GM19395 (cell line): ENCODE results near the gene KLHL40.

Experiments
- ATAC-seq: cut with Tn5 transposase; IDR thresholded peaks from one replicate; pipeline ENCODE4 v1.9.1; 2021; ENCODE audit warnings: mild to moderate bottlenecking, moderate library complexity; ENCODE audit not compliant: unreplicated experiment

Gene KLHL40

DNA sequence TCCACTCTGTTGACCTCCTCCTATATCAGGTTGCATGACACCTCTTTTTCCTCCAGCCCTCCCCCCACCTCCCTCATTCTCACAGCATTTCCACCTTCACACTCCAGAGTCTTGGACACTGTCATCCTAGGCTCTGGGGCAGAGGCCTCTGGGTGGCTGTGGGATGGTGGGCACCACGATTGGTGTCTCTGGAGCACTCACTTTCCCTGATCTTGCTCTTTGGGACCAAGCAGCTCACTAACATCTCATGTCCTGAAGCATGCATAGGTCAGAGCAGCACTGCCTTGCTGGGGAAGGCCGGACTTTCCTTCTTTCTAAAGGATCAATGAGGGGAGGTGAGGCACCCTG, 16.9 kb upstream of the KLHL40 start:
- no peak for ATAC-seq

DNA sequence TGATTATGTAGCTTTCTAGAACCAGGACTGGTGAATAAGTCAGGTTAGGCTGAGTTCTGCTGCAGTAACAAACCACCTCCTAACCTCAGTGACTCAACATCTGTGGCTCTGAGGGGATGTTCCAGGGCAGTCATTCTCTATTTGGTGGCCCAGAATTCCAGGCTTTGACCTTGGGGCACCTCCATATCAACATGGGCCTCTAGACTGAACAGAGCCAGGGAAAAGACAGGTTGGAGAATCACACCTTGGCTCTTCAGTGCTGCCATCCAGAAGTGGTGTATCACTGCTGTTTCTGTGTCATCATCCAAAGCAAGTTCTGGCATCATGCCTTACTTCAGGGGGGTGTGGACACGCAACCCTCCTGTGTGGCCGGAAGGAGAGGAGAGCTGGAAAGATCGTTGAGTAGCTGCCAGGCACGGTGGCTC, 16.5 kb upstream of the KLHL40 start:
- no peak for ATAC-seq

DNA sequence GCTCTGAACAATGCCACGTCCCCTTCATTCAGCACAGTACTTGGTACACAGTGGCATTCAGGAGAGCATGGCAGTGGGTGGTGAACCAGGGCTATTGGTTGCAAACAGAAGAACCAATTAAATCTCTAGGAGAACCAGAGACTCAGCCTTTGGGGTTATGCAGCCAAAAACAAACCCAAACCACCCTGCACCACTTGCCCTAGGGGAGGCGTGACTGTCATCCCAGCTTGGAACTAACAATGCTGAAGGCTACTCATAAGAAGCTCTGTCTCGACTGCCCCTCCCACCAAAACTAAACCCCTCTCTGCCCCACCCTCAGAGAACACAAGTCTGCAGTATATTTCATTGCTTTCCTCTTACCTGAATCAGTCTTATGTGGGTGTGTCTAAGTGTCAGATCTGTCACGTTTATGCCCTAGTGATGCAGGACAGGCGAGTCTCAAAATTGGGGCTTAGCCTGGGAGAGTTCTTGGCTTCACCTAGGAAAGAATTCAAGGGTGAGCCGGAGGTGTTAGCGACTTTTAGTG, 15.2 kb upstream of the KLHL40 start:
- ATAC-seq, result no peak

DNA sequence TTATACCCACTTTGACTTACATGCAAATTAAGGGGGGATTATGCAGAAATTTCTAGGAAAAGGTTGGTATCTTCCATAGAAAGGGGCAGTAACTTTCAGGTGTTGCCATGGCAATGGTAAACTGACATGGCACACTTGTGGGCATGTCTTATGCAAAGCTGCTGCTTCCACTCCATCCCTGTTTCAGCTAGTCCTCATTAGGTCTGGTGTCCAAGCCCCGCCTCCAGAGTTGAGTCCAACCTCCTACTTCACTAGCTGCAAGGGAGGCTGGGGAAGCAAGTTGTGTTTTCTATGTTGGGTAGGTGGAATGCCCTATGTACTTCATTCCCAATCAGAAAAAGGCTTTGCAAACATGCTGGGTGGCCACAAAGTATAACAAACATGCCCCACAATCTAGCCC, 14.7 kb upstream of the KLHL40 start:
- no peak for ATAC-seq

DNA sequence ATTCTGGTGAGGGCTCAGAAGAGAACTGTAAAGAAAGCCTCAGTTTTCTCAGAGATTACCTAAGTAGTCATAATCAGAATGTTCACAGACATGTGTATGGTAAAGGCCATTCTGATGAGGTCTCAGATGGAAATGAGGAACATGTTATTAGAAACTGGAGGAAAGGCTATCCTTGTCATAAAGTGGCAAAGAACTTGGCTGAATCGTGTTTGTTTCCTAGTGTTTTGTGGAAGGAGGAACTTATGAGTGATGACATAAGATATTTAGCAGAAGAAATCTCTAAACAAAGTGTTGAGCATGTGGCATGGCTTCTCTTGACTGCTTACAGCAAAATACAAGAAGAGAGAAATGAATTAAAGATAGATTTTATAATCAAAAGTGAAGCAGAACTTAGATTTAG, 12.8 kb upstream of the KLHL40 start:
- no peak for ATAC-seq

DNA sequence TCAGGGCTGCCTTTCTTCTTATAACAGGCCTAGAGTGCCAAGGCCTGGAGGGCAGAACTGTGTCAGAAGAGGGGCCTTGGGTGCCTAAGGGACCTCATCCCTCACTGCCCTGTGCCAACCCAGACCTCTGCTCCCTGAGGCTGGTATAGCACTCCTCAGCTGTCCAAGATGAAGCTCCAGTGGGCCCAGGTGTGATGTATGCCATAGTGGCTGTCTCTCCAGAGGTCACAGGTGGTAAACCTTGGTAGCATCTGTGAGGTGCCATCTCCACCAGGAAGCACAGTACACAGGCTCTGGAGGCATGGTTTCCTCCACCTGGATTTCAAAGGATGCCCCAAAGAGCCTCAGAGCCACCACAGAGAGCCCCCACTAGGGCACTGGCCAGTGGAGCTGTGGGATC, 12.3 kb upstream of the KLHL40 start:
- no peak for ATAC-seq

DNA sequence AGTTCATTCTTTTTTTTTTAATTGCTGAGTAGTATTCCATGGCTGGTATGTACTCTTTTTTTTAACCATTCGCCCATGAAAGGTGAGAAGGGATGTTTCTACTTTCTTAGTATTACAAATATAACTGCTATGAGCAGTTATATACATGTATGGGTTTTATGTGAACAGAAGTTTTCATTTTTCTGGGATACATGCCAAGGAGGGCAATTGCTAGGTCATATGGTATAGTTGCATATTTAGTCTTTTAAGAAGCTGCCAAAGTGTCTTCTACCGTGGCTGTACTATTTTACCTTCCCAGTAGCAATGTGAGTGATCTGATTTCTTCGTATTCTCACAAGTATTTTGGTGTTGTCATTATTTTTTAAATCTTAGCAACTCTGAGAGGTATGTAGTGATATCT, 11.2 kb upstream of the KLHL40 start:
- no peak for ATAC-seq

DNA sequence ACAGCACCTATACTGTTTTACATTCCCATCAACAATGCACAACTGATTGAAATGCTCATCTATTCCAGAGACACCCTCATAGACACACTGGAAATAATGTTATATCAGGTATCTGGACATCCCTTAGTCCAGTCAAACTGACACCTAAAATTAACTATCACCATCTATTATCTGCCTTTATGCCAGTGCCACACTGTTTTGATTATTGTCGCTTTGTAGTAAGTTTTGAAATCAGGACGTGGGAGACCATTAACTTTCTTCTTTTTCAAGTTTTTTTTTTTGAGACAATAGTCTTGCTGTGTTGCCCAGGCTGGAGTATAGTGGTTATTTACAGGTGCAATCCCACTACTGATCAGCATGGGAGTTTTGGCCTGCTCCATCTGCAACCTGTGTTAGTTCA, 9.4 kb upstream of the KLHL40 start:
- ATAC-seq, result no peak

DNA sequence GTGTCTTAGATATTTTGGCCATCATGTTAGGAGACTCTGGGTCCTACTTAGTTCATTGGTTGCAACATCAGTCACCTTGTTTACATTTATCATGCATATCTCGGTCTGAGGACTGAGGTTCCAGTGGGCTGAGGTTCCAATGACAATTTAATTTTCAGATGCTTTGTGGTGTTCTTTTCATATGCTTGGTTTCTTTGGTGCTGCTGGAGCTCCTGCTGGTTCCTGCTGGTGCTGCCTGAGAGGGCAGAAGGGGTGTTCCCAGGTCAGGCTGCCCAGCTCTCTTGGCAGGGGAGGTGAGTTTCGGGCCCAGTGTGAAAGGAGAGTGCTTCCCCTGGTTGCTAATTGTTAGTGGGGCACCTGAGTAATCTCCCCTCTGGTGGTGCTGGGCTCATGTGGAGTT, 6.9 kb upstream of the KLHL40 start:
- no peak for ATAC-seq

DNA sequence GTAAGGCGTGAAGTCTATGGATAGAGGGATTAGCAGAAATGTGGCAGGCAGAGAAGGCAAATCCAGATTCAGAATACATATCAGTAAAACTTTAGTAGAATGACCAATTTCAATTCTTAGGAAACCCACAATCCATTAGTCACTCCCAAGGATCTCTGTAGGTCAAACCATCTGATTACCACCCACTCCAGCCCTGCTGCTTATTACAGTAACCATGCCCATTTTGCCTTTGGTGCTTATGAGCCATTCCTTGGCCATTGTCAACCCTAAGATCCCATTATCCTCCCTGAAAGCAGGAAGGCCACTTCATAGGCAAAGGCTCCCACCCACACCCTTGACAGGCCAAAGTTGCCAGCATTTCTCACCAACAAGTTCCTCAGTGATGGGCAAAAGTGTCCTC, 5.1 kb upstream of the KLHL40 start:
- no peak for ATAC-seq

DNA sequence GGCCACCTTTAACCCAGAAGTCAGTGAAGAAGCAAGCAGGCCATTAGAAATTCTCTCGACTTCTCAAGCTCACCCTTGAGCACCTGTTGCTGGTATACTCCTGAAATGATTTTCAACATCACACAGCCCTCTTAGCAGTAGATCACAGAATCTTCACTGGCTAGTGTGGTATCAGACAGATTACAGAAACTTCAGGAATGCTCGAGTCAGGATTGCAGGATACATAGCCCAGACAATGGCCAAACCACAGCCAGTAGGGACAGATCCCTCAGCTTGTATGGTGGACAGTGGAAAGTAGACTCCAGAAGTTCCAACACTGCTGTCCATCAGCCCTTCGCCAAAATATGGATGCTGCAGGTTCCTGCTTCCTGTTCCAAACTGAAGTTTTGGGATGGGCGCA, 4.5 kb upstream of the KLHL40 start:
- ATAC-seq, result no peak

DNA sequence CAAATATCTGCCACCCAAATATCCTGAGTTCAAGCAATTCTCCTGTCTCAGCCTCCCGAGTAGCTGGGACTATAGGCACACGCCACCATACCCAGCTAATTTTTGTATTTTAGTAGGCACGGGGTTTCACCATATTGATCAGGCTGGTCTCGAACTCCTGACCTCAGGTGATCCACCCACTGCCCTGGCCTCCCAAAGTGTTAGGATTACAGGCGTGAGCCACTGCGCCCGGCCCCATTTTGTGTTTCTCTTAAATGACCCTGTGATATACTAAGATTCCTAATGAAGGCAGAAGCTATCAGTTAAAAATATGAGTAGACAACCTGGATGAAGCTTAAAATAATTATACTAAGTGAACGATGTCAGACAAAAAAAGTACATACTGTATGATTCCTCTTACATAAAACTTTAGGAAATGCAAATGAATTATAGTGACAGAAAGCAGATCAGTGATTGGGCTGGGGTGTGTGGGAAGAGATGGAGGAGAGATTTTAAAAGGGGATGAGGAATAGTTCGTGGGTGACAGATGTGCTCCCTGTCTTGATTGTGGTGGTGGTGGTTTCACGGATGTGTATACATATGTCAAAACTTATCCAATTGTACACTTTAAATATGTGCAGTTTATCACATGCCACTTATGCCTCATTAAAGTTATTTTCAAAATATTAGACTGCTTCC, 3.8 kb upstream of the KLHL40 start:
- ATAC-seq, result no peak

DNA sequence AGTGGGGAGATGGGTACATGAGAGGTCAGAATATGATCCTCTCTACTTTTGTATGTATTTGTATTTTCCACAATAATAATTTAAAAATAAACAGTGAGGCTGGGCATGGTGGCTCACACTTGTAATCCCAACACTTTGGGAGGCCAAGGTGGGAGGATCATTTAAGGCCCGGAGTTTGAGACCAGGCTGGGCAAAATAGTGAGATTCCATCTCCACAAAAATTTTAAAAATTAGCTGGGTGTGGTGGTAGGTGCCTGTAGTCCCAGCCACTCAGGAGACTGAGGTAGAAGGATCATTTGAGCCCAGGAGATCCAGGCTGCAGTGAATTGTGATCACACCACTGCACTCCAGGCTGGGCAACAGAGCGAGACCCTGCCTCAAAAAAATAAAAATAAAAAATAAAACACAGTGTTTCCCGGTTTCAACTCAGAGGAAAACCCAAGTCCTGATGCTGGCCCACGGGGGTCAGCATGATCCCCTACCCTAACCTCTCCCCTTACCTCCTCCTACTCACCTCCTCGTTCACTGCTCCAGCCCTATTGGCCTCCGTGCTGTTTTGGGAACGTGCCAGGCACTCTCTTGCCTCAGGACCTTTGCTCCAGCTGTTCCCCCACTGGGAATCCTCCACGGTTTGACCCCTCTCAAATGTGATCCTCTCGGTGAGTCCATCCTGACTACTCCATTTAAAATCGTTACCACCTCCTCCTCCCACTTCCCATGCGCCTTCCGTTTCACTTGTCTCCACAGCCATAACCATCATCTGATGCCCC, 2.9 kb upstream of the KLHL40 start:
- no peak for ATAC-seq

DNA sequence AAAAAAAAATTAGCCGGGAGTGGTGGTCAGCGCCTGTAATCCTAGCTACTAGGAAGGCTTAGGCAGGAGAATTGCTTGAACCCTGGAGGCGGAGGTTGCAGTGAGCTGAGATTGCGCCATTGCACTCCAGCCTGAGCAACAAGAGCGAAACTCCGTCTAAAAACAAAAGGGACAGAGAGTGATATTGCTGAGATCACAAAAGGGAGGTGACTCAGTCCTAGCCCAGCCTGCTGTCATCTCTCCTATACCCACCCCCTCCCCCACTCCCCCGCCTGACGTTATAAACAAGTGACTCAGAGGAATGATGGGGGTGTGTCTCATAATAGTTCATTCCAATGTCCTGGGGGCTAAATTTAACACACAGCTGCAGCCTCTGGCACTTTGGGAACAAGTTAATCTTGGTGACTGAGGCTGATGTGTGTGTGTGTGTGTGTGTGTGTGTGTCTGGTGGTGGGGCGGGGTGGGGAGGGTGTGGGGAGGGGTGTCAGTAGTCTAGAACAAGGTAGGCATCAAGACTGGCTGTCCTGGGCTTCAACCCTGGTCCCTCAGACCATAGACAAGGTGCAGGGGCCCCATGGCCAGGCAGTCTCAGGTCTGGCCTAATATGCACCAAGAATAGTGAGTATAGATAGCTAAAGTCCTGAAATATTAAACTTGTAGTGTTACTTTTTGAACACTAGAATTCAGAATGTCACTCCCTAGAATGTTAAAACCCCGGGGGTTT, 1.3 kb upstream of the KLHL40 start:
- ATAC-seq, result no peak

DNA sequence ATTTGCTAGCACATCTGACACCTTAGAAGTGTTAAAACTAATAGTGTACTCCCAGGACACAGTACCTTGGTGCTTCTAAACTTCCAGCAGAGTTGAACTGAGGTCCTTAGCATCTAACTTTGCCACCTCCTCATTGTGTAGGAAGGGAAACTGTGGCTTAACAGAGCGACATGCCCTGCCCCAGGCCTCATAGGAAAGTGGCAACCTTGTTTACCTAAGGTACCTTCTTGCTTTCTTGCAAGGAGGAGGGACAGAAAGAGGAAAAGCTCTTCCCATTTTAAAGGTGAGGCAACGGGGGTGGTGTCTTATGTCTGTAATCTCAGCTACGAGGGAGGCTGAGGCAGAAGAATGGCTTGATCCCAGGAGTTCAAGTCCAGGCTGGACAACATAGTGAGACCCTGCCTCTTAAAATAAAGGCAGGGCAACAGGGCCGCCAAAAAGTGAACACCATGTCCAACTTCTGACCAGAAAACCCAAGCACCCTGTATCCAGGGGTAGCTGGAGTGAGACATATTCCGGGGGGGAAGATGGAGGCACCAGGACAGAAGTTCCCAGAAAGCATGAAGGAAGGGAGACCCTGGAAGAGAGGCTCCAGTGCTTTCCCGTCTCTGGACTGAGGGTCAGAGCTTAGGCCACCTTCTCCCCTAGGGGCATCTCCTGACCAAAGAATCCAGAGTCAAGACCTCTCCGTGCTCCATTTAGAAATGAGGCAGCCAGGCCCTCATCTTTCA, 540 bp upstream of the KLHL40 start:
- no peak for ATAC-seq

DNA sequence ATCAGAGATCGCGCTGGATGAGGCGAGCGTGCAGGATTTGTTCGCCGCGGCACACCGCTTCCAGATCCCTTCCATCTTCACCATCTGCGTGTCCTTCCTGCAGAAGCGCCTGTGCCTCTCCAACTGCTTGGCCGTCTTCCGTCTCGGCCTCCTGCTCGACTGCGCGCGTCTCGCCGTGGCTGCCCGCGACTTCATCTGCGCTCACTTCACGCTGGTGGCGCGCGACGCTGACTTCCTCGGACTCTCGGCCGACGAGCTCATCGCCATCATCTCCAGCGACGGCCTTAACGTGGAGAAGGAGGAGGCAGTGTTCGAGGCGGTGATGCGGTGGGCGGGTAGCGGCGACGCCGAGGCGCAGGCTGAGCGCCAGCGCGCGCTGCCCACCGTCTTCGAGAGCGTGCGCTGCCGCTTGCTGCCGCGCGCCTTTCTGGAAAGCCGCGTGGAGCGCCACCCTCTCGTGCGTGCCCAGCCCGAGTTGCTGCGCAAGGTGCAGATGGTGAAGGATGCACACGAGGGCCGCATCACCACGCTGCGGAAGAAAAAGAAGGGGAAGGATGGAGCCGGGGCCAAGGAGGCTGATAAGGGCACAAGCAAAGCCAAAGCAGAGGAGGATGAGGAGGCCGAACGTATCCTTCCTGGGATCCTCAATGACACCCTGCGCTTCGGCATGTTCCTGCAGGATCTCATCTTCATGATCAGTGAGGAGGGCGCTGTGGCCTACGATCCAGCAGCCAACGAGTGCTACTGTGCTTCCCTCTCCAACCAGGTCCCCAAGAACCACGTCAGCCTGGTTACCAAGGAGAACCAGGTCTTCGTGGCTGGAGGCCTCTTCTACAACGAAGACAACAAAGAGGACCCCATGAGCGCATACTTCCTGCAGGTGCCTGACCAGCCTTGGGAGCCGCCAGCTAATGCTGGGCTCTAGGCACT, 819 bp downstream of the KLHL40 start:
- no peak for ATAC-seq

DNA sequence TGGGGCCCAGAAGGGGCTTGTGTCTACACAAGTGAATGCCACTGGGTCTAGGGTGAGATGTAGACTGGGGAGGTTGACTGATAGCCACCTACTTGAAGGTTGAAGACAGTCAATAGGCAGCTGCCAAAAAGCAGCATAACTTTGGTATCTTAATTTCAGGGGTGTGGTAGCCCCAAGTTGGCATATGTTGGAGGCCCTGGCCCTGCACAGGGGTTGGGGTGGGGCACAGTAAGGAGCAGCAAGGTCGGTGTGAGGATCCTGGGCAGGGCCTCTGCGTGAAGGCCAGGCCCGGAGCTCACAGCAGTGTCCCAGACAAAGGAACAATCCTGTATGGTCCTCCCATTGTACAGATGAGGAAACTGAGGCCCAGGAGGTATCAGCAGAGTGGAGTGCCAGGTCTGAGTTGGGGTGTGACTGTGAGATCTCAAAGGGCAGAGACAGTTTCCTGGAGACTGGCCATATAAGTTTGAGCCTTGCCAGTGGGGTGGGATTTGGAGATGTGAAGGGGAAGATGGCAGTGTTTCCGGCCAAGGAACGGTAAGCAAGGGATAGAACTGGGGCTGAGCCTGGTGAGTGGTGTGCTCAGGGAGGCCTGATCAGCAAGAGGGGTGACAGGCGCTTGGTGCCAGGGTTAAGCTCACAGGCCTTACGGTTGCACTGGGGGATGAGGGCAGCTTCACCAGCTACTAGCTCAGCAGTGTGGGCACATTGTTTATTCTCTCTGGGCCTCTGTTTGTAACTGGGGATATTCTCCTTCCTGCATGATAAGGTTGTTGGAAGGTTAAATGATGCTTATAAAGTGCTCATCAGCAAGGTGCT, 1.7 kb downstream of the KLHL40 start:
- no peak for ATAC-seq

DNA sequence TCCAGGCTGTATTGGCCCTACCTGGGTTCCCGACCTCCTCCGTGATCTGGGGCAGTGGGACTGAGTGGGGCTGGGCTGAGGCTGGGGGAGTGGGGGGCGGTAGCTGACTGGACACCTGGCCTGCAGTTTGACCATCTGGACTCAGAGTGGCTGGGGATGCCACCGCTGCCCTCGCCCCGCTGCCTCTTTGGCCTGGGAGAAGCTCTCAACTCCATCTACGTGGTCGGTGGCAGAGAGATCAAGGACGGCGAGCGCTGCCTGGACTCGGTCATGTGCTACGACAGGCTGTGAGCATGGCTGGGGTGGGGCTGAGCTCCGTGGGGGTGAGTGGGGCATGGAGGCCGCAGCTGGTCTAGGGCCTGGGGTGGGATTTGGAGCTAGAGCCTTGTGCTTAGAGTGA, 2.7 kb downstream of the KLHL40 start:
- ATAC-seq, result no peak
